ENCODE results near the gene IL1RN.

IL1RN gene

GRCh38 chr2:113175042-113175628, 47.7 kb downstream of the IL1RN start:
- no peak for FAIRE-seq

DNA sequence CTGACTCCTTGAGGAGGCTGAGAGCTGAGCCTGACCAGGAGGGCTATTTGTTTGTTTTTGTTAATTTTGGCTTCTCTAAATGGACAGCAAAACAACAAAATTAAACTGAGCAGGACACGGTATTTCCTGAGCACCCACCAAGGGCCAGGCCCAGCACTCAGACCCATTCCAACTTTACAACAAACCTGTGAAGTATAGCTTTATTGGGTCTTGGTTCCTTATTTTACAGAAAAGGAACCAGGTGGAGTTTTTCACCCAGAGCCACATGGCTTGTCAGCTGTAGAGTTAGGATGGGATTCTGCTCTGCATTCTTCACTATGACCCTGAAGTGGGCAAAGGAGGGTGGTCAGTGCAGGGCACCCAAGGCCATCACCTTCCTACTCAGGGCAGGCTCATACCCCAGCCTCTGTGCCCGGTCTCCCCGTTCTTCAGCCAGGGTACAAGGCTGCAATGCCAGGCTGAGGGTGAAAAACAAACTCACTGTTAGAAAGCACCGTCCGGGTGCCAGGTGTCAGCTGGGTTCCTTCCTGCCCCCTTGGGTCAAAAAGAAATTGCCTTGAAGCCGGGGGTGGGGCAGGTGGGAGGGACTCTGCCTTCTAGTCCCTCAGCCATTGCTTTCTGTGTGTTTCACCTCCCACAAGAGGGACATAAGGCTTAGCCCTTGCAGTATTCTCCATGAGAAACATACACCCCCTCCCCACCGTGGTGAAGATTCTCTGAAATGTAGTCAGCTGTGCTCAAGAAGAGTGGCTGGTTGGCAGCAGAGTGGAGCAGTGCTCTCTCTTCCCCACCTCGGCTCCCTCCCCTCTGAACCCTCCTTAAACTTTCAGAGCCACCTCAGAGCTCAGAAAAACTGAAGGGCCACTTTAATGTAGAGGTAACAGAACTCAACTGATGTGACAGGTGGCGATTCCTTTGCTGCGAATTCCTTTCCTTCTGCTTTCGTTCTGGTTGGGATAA, 48.6 kb downstream of the IL1RN start:
- FAIRE-seq, result no peak

- no peak for FAIRE-seq
Observed at GRCh38 chr2:113176696-113177355, 49.4 kb downstream of the IL1RN start.

DNA sequence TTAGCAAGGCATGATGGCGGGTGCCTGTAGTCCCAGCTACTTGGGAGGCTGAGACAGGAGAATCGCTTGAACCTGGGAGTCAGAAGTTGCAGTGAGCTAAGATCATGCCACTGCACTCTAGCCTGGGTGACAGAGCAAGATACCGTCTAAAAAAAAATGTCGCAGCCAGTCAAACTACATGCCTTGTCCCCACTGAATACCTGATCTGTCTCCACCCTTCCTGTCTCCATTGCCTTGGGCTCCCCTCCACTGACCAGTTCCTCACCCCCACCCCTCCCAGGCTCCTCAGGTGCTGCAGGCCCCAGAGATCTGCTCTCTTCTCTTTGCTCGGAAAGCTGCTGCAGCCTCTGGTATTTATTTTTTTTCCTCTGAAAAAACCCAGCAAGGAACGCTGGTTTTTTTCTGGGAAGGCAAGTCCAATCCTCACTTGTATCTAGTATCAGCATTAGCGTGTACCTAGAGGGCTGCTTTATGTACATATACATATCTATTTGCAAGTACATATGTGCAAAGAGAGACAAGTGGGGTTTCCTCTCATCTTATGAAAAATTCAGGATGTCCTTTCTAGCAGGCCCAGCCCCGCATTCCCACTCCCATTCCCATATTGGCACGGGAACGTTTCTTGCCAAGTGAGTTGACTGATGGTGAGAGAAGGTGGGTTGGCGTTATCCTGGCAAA, 50.8 kb downstream of the IL1RN start:
- no peak for FAIRE-seq

- FAIRE-seq, result no peak
Observed at GRCh38 chr2:113178891-113179290, 51.5 kb downstream of the IL1RN start.

GRCh38 chr2:113179446-113180045, 52.1 kb downstream of the IL1RN start:
- no peak for FAIRE-seq

DNA sequence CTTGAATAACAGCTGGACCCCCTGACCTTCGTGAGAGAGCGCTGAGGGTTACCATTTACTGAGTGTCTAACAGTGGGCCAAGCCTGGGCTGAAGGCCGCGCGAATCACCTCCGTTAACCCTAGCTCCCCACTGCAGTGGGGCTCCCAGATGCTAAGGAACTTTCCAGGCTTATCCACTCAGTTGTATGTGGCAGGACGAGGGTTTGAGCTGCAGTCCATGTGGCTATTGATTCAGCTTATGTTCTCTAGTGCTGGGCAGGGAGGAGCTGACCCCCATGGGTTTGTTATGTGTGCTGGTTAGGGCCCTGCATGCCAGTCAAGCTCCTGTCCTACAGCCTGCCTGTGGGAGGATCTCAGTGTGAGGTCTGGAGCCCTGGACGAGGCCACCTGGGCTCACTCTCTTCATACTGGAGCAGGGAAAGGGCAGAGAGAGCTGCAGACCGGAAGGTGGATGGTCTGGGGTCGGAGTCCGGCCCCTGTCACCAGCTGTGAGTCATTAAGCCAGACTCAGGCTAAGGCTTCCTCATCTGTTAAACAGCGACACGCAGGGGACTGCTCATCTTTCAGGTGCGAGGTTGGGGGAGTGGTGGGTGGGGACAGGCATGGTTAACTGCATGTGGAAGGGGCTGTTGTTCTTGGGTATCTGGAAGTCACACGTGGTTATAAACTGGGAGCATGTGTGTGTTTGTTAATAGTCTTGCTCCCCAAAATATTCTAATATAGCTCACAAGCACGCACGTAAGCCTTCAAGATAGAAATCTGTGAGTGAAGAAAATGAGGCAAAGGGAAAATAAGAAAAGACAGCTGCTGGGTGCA, 52.9 kb downstream of the IL1RN start:
- FAIRE-seq, result no peak

DNA sequence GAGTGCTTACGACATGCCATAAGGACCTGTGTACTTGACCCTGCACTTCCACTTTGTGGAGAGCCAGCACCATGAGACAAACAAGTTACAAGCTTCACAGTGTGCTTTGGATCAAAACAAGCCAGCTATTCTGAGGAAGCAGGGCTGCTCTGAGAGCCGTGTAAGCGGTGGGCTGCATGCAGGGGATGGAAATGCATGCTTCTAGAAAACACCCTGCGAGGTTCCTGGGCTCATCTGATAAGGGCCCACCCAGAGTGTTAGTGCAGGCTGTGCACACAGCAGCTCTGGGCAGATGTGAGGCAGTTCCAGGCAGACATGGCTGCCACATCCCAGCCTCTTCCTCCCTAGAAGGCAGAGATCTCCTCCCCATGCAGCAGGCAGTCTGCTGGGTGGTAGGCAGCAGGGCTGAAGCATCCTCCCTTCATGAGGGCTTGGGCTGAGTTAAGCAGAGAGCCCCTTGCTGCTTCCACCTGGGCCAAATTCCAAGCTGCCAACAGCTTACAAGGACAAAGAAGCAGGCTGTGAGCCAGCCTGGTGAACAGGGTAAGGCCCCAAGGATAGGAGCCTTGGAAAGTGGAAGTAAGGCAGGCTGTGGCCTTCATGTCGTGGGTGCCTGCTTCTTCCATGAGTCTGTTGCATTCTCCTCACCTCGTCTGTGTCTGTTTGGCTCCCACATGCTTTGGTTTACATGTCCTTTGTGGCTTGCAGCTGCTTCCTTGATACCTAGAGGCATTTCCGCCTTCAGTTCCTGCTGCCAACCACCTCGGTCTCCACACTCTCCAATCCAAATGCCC, 54.1 kb downstream of the IL1RN start:
- FAIRE-seq, result no peak

GRCh38 chr2:113182471-113183260, 55.3 kb downstream of the IL1RN start:
- no peak for FAIRE-seq

DNA sequence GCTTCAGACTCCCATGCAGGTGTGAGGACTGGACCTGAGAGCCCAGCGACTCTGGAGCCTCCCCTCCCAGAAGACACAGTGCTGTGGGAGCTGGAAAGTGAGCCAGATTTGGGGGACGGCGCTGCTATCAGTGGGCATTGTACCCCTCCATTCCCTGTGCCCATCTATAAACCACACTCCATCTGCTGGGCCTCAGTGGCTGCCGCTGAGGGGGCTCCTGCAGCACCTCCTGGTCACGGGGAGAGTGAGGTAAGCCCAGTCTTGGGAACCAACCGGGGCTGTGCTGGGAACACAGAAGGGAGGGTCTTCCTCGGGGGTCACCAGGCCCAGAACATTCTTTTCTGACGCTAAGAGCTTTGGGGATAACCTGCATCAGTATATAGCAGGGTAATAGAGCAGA, 55.9 kb downstream of the IL1RN start:
- FAIRE-seq, result no peak

Data from endometrium (tissue), 2 donors.